Psoas muscle (tissue), 8 donors: ENCODE results near the gene HOXB8. TPM values are rescaled to one million over a fixed set of nuclear protein-coding genes. Genes with fewer than 3 reads are reported as not detected.
A peak's percentile ranks its signal among the peaks of the same experiment; 100 is the strongest.

Experiments used
- ATAC-seq, 4 donors: fragments of 200-7000 bp; cut with Tn5 transposase; one replicate each; pipeline ENCODE4 v1.9.1; 2020; ENCODE audit warnings: moderate library complexity in 3 of 4, mild to moderate bottlenecking in 2 of 4
- DNase-seq, 2 donors: peaks; one replicate each; pipeline ENCODE4 v3.0.0-alpha.2; 2020
- H3K27ac ChIP-seq: fragments of 200-600 bp; one replicate; pipeline ENCODE4 v1.8.0; 2022
- H3K27me3 ChIP-seq, 3 donors: fragments of 200-600 bp in 1 of 3; one replicate each; pipeline versions ENCODE4 v1.6.1 to v1.8.0; 2013 to 2022; ENCODE audit warnings: low read length in 2 of 3, mild to moderate bottlenecking in 2 of 3, moderate library complexity in 1 of 3; ENCODE audit not compliant: insufficient read depth in 3 of 3
- H3K36me3 ChIP-seq, 2 donors: fragments of 200-600 bp in 1 of 2; one replicate each; pipeline versions ENCODE4 v1.6.1 to v1.8.0; 2013 to 2022; ENCODE audit warnings: low read depth in 1 of 2, mild to moderate bottlenecking in 1 of 2, moderate library complexity in 1 of 2; ENCODE audit not compliant: insufficient read depth in 1 of 2
- H3K4me1 ChIP-seq: fragments of 200-600 bp; one replicate; pipeline ENCODE4 v1.8.0; 2022
- H3K4me3 ChIP-seq: fragments of 200-600 bp; one replicate; pipeline ENCODE4 v1.8.0; 2022; ENCODE audit warnings: mild to moderate bottlenecking
- H3K9me3 ChIP-seq: fragments of 200-600 bp; one replicate; pipeline ENCODE4 v1.8.0; 2022
- WGBS, 3 donors: extraction: QIAGEN DNeasy Blood & Tissue Kit; methylation state at CpG; one replicate each; pipeline versions ENCODE4 v1.1.6 to v1.1.7; 2013; 5-methylcytosine and 5-hydroxymethylcytosine counted together
- intact Hi-C, 2 donors: fragments of 100-400 bp; cut with DNase I; formaldehyde crosslinking; loops; one replicate each; pipeline versions ENCODE4 v1.11.0 to v1.14.2; 2022
- polyA plus RNA-seq, 3 donors: library from polyadenylated mRNA; stranded (reverse); fragments of 200-250 nt; gene quantifications; one replicate each; pipeline ENCODE4 v1.2.3, GENCODE V29; 2013
- total RNA-seq, 4 donors: library from RNA; stranded (reverse); fragmentation: NEBNext Ultra II Directional in 2 of 4; extraction: Animal tissue kit (Norgen Biotek cat#: 25700) in 2 of 4; gene quantifications; one replicate each; pipeline versions ENCODE4 v1.2.1 to v1.2.4, GENCODE V29; 2021 to 2023
- TF ChIP-seq, protein P1 (sequence below): fragments of 200-600 bp; IDR thresholded peaks from one replicate; pipeline ENCODE4 v1.8.0; 2022; ENCODE audit warnings: antibody characterized with exemption
- donor health status: healthy with polysubstance abuse.
- donor health status: DM: no; HTN: no; CAD: no; lungs with moderate emphysema.
- donor health status: Bipolar disorder and iron deficiency.
- donor health status: healthy.
- donor health status: DM: yes; HTN: yes; CAD: no.
- donor health status: DM: no; HTN: no; CAD: no.
- donor health status: DM: no; HTN: no; CAD: no.
- donor health status: DM: yes; HTN: yes; CAD: no.

The HOXB8 gene
- total and polyA plus RNA-seq, 7 donors = 0.05 to 0.10 (median 0.08) TPM; not detected in 4

DNA sequence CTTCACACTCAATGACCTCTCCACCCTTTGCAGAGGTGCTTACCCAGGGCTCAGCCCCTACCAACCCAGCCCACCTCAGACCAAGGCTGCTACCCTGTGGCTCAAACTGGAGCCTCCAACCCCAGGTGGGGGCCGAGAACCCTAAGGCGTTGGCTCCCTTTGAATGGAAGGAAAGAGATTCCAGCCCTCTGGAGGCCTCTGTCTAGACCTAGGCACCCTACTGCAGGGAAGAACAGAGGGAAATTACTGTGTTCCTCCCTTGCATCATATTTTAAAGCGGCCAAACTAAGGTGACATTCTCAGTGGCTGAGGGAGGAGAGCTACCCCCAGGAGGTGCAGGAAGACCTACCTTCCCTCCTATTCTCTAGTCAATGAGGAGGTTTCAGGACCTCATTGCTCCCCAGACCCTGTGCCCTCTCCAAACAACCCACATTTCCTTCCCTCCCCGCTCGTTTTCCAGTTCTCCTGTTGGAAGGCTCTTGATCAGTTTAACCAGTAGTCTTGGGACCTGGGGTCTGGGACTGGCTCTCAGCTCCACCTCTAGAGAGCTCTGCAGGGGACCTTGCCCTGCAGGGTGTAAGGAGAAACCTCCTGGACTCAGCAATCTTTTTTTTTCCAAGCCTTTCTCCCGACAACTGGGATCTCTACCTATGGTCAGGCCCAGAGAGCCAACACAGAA lies 5.5 kb upstream of the HOXB8 start:
- peaks cover 10 to 98% (median 53%) of the 10 kb centered on the region in 3 donors for H3K27me3 ChIP-seq
- intact Hi-C loops = no loop called here
- peaks cover 8% of the 10 kb centered on the region for H3K4me1 ChIP-seq
- ATAC-seq (no peak), DNase-seq (no peak)
- TF ChIP-seq, protein P1, sequence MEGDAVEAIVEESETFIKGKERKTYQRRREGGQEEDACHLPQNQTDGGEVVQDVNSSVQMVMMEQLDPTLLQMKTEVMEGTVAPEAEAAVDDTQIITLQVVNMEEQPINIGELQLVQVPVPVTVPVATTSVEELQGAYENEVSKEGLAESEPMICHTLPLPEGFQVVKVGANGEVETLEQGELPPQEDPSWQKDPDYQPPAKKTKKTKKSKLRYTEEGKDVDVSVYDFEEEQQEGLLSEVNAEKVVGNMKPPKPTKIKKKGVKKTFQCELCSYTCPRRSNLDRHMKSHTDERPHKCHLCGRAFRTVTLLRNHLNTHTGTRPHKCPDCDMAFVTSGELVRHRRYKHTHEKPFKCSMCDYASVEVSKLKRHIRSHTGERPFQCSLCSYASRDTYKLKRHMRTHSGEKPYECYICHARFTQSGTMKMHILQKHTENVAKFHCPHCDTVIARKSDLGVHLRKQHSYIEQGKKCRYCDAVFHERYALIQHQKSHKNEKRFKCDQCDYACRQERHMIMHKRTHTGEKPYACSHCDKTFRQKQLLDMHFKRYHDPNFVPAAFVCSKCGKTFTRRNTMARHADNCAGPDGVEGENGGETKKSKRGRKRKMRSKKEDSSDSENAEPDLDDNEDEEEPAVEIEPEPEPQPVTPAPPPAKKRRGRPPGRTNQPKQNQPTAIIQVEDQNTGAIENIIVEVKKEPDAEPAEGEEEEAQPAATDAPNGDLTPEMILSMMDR = no peak
- no peak overlapping the region for H3K27ac ChIP-seq
- no peaks in the 10 kb centered on the region for H3K9me3 ChIP-seq
- H3K4me3 ChIP-seq = no peak overlapping the region
- H3K36me3 ChIP-seq = no peaks in the 10 kb centered on the region
- 43 to 60% (median 50%) methylated on average over 6 of the region's 6 CpGs for WGBS, 3 donors

DNA sequence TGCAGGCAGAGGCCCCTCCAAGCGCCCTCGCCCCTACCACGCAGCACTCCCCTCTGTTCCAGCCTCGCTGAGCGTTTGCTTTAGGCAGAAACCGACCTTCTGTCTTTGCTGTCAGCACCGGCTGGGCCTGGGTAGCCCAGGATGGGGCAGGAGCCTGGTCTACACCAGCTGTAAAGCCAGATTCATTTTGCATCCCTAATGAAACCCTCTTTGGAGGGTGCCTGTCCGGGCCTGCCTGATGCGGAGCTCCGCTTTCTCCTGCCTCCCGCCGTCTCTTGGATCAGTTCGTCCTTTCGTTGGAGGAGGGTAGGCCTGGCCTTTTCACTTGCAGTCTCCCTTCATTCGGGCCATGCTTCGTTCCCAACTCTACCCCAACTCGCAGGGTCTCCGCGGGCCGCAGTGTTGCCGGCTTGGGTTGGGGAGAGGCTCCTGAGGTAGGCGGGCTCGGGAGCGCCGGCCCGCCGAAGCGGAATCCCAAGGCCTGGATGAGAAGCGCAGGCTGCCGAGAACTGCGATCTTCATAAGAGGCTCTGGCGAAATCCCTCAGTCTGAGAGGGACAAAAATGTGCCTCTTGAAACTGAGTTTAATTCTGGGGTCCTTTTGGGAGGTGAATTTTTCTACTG lies 4.8 kb upstream of the HOXB8 start:
- TF ChIP-seq, protein P1 = no peak
- H3K27me3 ChIP-seq = peaks cover 10 to 97% (median 49%) of the 10 kb centered on the region in 3 donors
- DNase-seq = no peak
- no peak for ATAC-seq
- WGBS, 3 donors = 38 to 48% (median 42%) methylated on average over 32 of the region's 32 CpGs
- H3K27ac ChIP-seq = no peak overlapping the region
- no peak overlapping the region for H3K4me3 ChIP-seq
- no peaks in the 10 kb centered on the region for H3K9me3 ChIP-seq
- intact Hi-C loops = loop anchor here (2.0 to 5.0 kb wide), 5 partner anchors 268 to 313 kb away; no protein-coding TSS in a partner anchor
- H3K36me3 ChIP-seq = no peaks in the 10 kb centered on the region
- H3K4me1 ChIP-seq = peaks cover 2% of the 10 kb centered on the region

DNA sequence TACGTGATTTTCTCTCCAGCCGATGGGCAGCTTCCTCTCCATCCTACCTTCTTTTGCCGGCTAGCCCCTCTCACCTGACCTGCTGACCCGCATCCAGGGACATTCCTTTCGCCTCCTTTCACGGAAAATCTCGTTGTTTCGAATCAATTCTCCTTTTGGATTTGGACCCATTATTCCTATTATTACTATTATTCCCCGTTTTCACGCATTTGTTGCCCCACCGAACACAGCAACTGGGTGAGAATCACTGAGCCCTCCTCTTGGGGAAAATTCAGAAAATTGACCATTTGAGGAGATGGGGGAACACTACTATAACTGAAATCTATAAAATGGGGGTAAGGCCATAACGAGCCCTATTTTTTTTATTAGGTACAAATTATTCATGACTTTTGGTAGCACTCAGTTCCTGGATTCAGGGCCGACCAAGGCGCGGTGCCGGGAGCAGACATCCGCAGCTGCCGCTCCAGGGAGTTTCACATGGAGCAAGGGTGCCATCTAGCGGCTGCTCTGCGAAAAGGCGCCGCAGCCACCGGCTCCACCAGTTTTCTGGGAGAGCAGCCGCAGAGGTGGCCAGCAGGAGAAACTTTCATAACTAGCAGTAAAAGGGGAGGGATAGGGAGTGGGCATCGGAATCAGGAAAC lies 3.3 kb upstream of the HOXB8 start:
- DNase-seq (peak; percentile 84 to 93), ATAC-seq (peak; percentile 87 to 97 (median 94))
- H3K4me1 ChIP-seq = peaks cover 4% of the 10 kb centered on the region
- peak overlapping the region; percentile 15 for H3K4me3 ChIP-seq
- peaks cover 10 to 97% (median 53%) of the 10 kb centered on the region in 3 donors for H3K27me3 ChIP-seq
- no peak overlapping the region for H3K27ac ChIP-seq
- intact Hi-C loops = loop anchor here (2.0 to 5.0 kb wide), 5 partner anchors 266 to 312 kb away; no protein-coding TSS in a partner anchor
- H3K9me3 ChIP-seq = no peaks in the 10 kb centered on the region
- TF ChIP-seq, protein P1 = peak; percentile 99
- WGBS, 3 donors = 4 to 6% (median 5%) methylated on average over 25 of the region's 25 CpGs
- no peaks in the 10 kb centered on the region for H3K36me3 ChIP-seq

DNA sequence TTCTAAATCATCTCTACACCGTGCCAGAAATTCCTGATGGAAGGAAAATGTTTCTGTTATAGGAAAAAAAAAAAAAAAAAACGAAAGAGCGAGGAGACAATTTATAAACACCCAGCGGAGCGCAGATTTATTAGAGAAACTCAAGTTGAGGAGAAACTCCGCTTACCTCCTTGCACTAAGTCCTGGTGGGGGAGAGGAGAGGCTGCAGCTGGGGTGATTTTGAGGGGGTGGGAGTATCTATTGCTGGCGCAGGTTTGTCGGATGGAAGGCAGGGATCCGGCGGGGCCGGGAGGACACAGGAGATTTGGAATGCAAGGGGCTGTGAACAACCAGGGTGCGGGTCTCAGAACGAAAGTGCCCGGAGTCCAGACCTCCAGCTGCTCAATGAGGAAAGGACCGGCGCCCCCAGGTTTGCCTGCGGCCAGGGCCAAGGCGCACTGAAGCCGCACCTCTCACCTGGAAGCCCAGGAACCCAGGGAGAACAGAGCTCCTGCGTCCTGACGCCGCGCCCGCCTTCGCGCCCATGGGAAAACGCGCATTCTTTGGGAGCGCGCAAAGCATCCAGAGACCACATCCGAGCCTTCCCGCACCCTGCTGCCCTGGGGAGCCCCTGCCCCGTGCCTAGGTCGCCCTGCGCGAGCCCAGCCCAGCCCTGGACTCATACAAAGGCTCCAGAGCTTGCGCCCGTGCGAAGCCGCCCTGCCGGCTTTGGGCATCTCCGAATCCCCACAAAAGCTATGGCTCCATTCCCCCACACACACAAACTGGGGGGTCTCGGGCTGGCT lies 2.6 kb upstream of the HOXB8 start:
- no peaks in the 10 kb centered on the region for H3K9me3 ChIP-seq
- TF ChIP-seq, protein P1 = no peak
- H3K4me3 ChIP-seq = no peak overlapping the region
- WGBS, 3 donors = 11 to 15% (median 13%) methylated on average over 38 to 43 of the region's 43 CpGs
- intact Hi-C loops = loop anchor here (2.0 to 5.0 kb wide), 5 partner anchors 265 to 311 kb away; no protein-coding TSS in a partner anchor
- ATAC-seq = peak in 1 of 4 donors; percentile 14
- H3K36me3 ChIP-seq = no peaks in the 10 kb centered on the region
- DNase-seq = no peak
- peaks cover 10 to 97% (median 51%) of the 10 kb centered on the region in 3 donors for H3K27me3 ChIP-seq
- no peak overlapping the region for H3K27ac ChIP-seq
- peaks cover 4% of the 10 kb centered on the region for H3K4me1 ChIP-seq
